ENCODE data around the gene PALLD. TPM values are rescaled to one million over a fixed set of nuclear protein-coding genes. Genes with fewer than 3 reads are reported as not detected.

Gene PALLD
- total RNA-seq, 1 experiment from 2014 or later, result 23.7 TPM

DNA sequence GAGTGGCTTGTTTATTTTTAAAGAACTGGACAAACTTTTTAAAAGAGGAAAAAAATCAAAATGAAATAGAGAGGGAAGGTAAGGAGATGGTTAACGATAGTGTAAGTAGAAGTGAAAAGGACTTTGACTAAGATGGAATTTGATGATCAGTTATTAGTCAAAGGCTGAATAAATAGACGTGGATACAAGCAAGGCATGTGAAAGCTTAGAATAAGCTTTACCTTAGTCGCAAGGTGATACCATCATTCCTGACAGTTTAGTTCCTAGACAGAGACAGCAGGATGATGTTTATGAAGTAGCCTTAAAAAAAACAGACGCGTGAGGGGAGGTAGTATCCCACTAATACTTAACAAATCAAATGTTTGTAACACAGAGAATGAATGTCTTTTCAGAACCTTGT is 97.3 kb downstream of the PALLD start (continued):
- no peak for TF ChIP-seq PRRX2 (CRISPR knock-in tag; IDR thresholded peaks at IDR 0.05)
- TF ChIP-seq USF1 (CRISPR knock-in tag; IDR thresholded peaks at IDR 0.05), result no peak
- TF ChIP-seq, protein P1, sequence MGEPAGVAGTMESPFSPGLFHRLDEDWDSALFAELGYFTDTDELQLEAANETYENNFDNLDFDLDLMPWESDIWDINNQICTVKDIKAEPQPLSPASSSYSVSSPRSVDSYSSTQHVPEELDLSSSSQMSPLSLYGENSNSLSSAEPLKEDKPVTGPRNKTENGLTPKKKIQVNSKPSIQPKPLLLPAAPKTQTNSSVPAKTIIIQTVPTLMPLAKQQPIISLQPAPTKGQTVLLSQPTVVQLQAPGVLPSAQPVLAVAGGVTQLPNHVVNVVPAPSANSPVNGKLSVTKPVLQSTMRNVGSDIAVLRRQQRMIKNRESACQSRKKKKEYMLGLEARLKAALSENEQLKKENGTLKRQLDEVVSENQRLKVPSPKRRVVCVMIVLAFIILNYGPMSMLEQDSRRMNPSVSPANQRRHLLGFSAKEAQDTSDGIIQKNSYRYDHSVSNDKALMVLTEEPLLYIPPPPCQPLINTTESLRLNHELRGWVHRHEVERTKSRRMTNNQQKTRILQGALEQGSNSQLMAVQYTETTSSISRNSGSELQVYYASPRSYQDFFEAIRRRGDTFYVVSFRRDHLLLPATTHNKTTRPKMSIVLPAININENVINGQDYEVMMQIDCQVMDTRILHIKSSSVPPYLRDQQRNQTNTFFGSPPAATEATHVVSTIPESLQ (CRISPR knock-in tag; IDR thresholded peaks at IDR 0.05), result no peak
- TF ChIP-seq, protein P2, sequence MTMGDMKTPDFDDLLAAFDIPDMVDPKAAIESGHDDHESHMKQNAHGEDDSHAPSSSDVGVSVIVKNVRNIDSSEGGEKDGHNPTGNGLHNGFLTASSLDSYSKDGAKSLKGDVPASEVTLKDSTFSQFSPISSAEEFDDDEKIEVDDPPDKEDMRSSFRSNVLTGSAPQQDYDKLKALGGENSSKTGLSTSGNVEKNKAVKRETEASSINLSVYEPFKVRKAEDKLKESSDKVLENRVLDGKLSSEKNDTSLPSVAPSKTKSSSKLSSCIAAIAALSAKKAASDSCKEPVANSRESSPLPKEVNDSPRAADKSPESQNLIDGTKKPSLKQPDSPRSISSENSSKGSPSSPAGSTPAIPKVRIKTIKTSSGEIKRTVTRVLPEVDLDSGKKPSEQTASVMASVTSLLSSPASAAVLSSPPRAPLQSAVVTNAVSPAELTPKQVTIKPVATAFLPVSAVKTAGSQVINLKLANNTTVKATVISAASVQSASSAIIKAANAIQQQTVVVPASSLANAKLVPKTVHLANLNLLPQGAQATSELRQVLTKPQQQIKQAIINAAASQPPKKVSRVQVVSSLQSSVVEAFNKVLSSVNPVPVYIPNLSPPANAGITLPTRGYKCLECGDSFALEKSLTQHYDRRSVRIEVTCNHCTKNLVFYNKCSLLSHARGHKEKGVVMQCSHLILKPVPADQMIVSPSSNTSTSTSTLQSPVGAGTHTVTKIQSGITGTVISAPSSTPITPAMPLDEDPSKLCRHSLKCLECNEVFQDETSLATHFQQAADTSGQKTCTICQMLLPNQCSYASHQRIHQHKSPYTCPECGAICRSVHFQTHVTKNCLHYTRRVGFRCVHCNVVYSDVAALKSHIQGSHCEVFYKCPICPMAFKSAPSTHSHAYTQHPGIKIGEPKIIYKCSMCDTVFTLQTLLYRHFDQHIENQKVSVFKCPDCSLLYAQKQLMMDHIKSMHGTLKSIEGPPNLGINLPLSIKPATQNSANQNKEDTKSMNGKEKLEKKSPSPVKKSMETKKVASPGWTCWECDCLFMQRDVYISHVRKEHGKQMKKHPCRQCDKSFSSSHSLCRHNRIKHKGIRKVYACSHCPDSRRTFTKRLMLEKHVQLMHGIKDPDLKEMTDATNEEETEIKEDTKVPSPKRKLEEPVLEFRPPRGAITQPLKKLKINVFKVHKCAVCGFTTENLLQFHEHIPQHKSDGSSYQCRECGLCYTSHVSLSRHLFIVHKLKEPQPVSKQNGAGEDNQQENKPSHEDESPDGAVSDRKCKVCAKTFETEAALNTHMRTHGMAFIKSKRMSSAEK (CRISPR knock-in tag; IDR thresholded peaks at IDR 0.05; ENCODE audit: borderline replicate concordance), result no peak
- no peak for TF ChIP-seq RELA (CRISPR knock-in tag; IDR thresholded peaks at IDR 0.05; ENCODE audit: borderline replicate concordance)

DNA sequence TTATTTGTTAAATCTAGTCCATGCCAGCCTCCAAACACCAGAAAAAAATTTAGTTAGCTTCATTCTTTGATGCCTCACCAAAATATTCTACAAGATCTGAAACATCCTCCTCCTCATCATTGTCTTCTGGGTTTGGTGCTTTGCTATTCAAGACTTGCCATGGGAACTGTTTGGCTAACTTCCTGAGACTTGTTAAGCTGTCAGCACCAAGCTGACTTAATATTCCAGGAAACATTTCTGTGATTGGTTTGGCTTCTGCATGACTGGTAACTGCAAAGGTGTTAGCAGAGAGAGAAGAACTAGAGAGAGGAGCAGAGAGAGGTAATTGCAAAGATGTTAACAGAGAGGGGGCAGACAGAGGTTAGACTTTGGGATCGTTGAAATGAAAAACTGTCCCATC is 101.3 kb downstream of the PALLD start:
- Mint-ChIP-seq H3K9me3 (no peaks in the 10 kb centered on the region), H3K4me3 (no peak overlapping the region), H3K36me3 (no peaks in the 10 kb centered on the region), H3K4me1 (no peaks in the 10 kb centered on the region), H3K27ac (no peak overlapping the region), H3K27me3 (ENCODE audit: low read depth) (no peaks in the 10 kb centered on the region)
- ChIA-PET POLR2A (no interaction called here), CTCF (interaction anchor here (1.0 kb wide), 1 partner anchor 13 kb away, joined by 3 read pairs; no protein-coding TSS in a partner anchor)
- ATAC-seq (no peak), DNase-seq (ENCODE audit: low spot score) (no peak)
- TF ChIP-seq CREB1 (CRISPR knock-in tag; IDR thresholded peaks at IDR 0.05), result no peak
- TF ChIP-seq, protein P3, sequence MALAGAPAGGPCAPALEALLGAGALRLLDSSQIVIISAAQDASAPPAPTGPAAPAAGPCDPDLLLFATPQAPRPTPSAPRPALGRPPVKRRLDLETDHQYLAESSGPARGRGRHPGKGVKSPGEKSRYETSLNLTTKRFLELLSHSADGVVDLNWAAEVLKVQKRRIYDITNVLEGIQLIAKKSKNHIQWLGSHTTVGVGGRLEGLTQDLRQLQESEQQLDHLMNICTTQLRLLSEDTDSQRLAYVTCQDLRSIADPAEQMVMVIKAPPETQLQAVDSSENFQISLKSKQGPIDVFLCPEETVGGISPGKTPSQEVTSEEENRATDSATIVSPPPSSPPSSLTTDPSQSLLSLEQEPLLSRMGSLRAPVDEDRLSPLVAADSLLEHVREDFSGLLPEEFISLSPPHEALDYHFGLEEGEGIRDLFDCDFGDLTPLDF (CRISPR knock-in tag; IDR thresholded peaks at IDR 0.05), result no peak
- TF ChIP-seq RELA (CRISPR knock-in tag; IDR thresholded peaks at IDR 0.05; ENCODE audit: borderline replicate concordance), result no peak
- no peak for TF ChIP-seq ZNF219 (CRISPR knock-in tag; IDR thresholded peaks at IDR 0.05; ENCODE audit: borderline replicate concordance)
- no peak for TF ChIP-seq NFE2L1 (CRISPR knock-in tag; IDR thresholded peaks at IDR 0.05)
- no peak for TF ChIP-seq NR1H2 (CRISPR knock-in tag; IDR thresholded peaks at IDR 0.05)
- TF ChIP-seq SMAD4 (CRISPR knock-in tag; IDR thresholded peaks at IDR 0.05), result no peak
- TF ChIP-seq ZNF671 (CRISPR knock-in tag; IDR thresholded peaks at IDR 0.05), result no peak

DNA sequence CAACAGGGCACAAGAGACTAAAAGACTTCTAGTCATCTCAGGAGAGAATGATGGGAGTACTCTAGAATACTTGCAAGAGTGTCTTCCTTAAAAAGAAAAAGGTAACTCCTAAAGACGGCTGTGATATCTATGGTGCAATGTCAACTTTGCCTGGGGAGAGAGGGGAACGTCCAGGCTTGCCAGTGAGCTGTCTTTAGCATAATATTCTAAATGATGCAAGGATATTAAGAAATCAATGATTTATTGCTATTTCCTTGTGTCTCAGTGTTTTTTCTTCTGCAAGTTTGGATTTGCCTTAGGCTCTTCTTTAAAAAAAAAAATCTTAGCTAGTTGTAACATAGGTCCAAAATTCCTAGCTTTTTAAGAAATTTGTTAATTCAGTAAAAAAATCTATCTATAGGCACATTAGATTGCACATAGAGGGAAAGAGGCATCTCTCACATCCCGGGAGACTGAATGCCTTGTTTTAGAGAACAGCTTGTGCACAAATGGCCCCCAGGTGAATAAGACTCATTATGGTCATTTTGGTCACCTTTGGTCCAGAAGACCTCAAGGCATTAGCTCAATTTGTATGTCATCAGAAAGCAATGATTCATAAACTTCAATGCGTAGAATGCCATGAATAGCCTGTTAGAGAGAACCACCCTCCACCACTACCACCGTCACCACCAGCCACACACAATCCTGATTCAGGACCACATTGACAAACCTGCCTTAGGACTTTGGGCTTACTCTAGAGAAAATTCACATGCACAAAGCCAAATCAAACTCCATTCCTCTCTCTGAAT is 104.1 kb downstream of the PALLD start:
- DNase-seq (ENCODE audit: low spot score) (no peak), ATAC-seq (no peak)
- Mint-ChIP-seq H3K27ac (no peak overlapping the region), H3K36me3 (no peaks in the 10 kb centered on the region), H3K27me3 (ENCODE audit: low read depth) (no peaks in the 10 kb centered on the region), H3K4me3 (no peak overlapping the region), H3K9me3 (no peaks in the 10 kb centered on the region), H3K4me1 (peaks cover 10% of the 10 kb centered on the region)
- TF ChIP-seq, protein P4, sequence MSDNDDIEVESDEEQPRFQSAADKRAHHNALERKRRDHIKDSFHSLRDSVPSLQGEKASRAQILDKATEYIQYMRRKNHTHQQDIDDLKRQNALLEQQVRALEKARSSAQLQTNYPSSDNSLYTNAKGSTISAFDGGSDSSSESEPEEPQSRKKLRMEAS (CRISPR knock-in tag; IDR thresholded peaks at IDR 0.05), result no peak
- no peak for TF ChIP-seq ATF1 (CRISPR knock-in tag; IDR thresholded peaks at IDR 0.05)
- no peak for TF ChIP-seq SMAD4 (CRISPR knock-in tag; IDR thresholded peaks at IDR 0.05)
- no peak for TF ChIP-seq CREB1 (CRISPR knock-in tag; IDR thresholded peaks at IDR 0.05)
- POLR2A ChIA-PET, result no interaction called here
- CTCF ChIA-PET, result no interaction called here

Measured in WTC11 (cell line).